Right ventricle myocardium superior (tissue), 1 donor: ENCODE results near the gene PAX4. TPM values are rescaled to one million over a fixed set of nuclear protein-coding genes. Genes with fewer than 3 reads are reported as not detected.

Experiments
- ATAC-seq: fragments of 200-7000 bp; cut with Tn5 transposase; one replicate; pipeline ENCODE4 v1.9.1; 2020; ENCODE audit warnings: mild to moderate bottlenecking; ENCODE audit not compliant: poor library complexity
- DNase-seq: peaks from one replicate; pipeline ENCODE4 v3.0.0-alpha.2; 2020
- intact Hi-C: fragments of 100-400 bp; cut with DNase I; formaldehyde crosslinking; loops from one replicate; pipeline ENCODE4 v1.11.2; 2022
- long read RNA-seq: library from polyadenylated mRNA; unstranded; transcript quantifications from one replicate; pipeline ENCODE4 v2.0.0, GENCODE V29; 2021
- total RNA-seq: library from RNA; stranded (reverse); fragmentation: NEBNext Ultra II Directional; extraction: Animal tissue kit (Norgen Biotek cat#: 25700); gene quantifications from one replicate; pipeline ENCODE4 v1.2.1, GENCODE V29; 2021
- donor health status: DM: no; HTN: yes; CAD: no; lungs with severe emphysema.

PAX4 gene, protein sequence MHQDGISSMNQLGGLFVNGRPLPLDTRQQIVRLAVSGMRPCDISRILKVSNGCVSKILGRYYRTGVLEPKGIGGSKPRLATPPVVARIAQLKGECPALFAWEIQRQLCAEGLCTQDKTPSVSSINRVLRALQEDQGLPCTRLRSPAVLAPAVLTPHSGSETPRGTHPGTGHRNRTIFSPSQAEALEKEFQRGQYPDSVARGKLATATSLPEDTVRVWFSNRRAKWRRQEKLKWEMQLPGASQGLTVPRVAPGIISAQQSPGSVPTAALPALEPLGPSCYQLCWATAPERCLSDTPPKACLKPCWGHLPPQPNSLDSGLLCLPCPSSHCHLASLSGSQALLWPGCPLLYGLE
- not detected for total RNA-seq
- long read RNA-seq: 0 reads

DNA sequence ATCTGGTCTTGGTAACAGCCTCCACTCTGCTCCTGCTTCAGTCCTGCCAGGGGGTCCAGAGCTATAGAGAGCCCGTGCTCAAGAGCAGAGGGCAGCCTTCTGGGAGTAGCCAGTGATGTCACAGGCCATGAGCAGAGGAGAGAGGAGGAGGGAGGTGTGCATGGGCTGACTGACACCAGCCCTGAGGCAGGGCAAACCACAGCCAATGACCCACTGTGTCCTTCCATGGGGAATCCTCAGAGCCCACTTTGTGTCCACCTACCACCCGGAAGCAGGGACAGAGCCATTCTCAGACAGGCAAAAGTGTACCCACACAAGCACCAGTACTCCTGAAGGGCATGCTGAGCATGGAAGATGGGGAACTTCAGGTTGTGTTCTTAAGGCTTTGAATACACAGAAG, at the start of gene PAX4:
PAX4 (minus strand) TSS at position 101 of the 400 bp plus-strand sequence. CDS start 2,214 bp downstream, outside the sequence.
- ATAC-seq (no peak), DNase-seq (no peak)
- intact Hi-C loops: no loop called here

DNA sequence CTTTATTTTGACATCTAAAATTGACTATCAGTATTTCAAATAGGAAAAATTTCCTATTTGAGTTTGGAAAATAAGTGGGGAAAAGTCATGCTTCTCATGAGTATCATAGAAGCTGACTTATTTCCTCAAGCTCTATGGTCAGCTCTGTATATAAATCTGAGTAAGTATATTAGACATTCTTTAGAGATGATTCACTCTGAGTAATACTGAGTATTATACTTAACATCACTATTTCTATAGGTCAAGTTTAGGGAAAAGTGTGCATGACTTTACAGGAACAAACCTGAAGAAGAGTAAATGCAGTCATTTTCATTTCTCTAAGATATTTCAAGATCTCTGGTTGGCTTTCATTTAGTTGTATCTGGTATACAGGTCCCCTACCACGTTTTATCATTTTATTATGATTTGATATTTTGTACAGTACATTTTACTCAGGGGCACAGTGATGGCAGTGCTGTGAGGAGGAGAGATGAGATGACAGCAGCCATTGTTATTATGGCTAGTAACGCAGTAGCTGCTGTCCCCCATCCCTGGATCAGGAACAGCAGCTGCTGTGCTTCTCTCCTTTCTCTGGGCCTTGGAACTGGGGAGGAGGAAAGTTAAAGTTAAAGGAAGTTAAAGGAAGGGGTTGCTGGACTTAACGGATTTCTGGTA, 49.2 kb upstream of the PAX4 start:
- ATAC-seq: no peak
- intact Hi-C loops: no loop called here
- DNase-seq: no peak

DNA sequence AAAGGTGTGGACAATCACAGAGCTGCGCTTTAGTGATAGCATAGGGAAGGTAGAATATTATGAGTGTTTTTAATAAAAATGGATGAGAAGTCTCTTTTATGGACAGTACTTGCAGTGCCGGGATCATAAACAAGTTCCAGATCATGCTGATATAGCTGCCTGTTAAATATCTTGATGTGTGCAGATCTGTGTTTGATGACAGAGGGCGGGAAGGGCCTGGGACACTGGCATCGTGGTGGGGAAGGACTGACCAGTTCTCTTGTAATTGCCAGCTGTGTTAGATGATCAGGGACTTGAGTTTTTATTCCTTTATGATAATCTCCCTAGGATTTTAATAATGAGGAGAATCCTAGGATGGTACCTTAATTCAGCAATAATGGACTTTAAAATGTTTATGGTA, 48.7 kb upstream of the PAX4 start:
- intact Hi-C loops: no loop called here
- ATAC-seq (no peak), DNase-seq (no peak)

GRCh38 chr7:127665922-127666321, 48.0 kb upstream of the PAX4 start:
- intact Hi-C loops: no loop called here
- DNase-seq (no peak), ATAC-seq (no peak)

- intact Hi-C loops: no loop called here
- DNase-seq (no peak), ATAC-seq (no peak)
These were observed 41.2 kb upstream of the PAX4 start for GRCh38 chr7:127658970-127659630.

DNA sequence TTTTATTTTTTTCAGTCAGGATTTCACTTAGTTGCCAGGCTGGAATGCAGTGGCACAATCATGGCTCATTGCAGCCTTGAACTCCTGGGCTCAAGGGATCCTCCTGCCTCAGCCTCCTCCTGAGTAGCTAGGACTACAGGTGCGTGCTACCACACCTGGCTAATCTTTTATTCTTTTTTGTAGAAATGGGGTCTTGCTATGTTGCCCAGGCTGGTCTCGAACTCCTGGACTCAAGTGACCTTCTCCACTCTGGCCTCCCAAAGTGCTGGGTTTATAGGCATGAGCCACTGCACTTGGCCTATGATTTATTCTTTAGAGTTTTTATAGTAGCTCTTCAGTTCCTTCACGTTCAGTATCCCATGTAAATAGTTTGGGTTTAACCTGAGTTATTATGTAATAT, 39.6 kb upstream of the PAX4 start:
- ATAC-seq: no peak
- intact Hi-C loops: no loop called here
- DNase-seq: no peak

- DNase-seq: no peak
- no peak for ATAC-seq
- intact Hi-C loops: no loop called here
These were observed 37.8 kb upstream of the PAX4 start for GRCh38 chr7:127655720-127656119.

- intact Hi-C loops: loop anchor here (5.0 kb wide), 1 partner anchor 67 kb away; the partner anchor contains the start of genes ARF5 and GCC1
- DNase-seq (no peak), ATAC-seq (no peak)
These were observed 36.8 kb upstream of the PAX4 start for GRCh38 chr7:127654404-127655394.

GRCh38 chr7:127653396-127653795, 35.5 kb upstream of the PAX4 start:
- DNase-seq (no peak), ATAC-seq (no peak)
- intact Hi-C loops: loop anchor here (5.0 kb wide), 1 partner anchor 66 kb away; the partner anchor contains the start of genes ARF5 and GCC1

DNA sequence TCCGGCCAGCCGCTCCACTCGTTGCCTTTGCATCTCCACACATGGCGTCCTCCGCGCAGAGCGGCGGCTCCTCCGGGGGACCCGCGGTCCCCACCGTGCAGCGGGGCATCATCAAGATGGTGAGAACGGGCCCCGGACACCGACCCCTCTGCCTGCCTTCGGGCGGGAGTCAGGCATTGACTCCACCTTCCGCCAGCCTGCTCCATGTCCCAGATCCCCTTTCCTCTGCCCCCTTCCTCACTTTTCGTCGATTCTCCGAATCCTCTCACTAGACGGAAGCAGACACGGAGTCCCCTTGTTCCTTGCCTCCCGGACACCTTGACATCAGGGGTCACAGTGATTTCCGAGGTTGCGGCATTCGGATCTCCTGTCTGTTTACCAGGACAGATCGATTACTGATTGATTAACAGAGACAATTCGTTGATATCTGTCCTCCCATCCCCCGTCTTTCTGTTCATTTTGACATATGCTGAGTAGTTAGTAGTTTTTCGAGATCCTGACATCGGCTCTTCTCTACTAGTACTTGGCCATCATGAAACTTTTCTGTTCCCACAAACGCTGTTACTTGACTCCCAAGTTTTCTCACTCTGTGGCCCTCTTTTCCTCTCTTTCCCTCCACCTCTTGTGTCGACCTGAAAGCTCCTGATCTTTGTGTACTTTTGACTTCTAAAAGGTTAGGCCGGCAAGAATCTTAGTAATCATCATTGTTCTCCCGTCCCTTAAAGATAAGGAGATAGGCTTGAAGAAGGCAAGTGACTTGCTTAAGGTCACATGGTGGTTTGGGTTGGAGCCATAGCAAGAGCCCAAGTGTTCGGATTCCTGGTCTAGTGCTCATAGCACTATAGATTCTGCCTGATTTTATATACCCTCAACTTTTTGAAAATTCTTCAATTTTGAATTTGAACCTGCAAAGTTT, 34.6 kb upstream of the PAX4 start:
- ATAC-seq: peak; percentile 21
- intact Hi-C loops: loop anchor here (5.0 kb wide), 1 partner anchor 65 kb away; the partner anchor contains the start of genes ARF5 and GCC1
- no peak for DNase-seq

DNA sequence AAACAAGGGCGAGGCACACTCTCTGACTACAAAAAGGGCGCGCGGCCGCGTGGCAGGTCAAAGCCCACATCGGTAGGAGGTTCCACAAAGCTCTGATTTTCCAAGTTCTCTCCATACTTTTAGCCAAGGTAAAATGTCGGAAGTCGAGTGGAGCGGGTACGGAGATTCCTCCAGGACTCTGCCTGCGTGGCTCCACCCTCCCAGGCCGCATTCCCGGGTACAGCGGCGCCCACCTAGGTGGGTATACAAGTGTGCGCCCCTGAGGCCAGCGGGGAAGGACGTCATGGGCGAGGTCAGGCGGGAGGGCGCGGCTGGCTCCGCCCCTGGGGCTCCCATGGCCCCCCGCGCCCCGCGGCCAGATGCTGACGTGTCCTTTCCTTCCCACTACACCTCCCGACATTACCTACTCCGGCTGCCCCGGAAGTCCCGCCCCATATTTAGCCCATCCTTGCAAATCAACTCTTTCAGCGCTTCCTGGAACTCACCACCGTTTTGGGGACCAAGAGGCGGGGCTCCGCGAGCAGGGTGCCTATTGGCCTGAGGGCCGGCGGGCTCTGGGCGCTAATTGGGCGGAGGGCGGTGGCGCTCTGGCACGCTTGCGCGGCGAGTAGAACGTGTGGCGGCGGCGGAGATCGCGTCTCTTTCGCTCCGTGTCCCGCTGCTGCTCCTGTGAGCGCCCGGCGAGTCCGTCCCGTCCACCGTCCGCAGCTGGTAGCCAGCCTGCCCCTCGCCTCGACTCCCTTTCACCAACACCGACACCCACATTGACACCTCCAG, 33.8 kb upstream of the PAX4 start, which contains the start of gene SND1:
SND1 (plus strand) TSS at position 639 of the 777 bp plus-strand sequence. CDS start 180 bp downstream, outside the sequence.
- ATAC-seq (peak; percentile 98), DNase-seq (peak; percentile 99)
- intact Hi-C loops: loop anchor here (5.0 kb wide), 1 partner anchor 64 kb away; the partner anchor contains the start of genes ARF5 and GCC1

GRCh38 chr7:127650847-127651555, 33.1 kb upstream of the PAX4 start:
- intact Hi-C loops: loop anchor here (5.0 kb wide), 1 partner anchor 64 kb away; the partner anchor contains the start of genes ARF5 and GCC1
- ATAC-seq (peak; percentile 18), DNase-seq (no peak)

- ATAC-seq: no peak
- no peak for DNase-seq
- intact Hi-C loops: no loop called here
These were observed 31.0 kb upstream of the PAX4 start for GRCh38 chr7:127648986-127649385.

GRCh38 chr7:127647636-127648035, 29.7 kb upstream of the PAX4 start:
- DNase-seq (no peak), ATAC-seq (no peak)
- intact Hi-C loops: no loop called here

DNA sequence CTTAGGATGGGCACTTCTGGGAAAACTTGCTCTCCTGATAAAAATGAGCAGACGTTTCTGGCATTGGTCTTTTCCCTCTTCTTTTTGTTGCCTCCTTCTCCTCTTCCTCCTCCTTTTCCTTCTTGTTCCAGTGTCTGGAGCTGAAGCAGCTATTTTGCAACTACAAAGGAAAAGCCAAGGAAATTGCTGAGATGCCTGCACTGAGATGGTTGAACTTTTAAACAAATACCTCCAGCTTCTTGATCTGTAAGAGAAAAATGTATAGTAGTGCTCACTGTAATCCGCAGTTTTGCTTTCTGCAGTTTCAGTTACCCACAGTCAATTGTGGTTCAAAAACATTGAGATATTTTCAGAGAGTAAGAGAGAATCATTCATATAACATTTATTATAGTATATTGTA, 26.5 kb upstream of the PAX4 start:
- intact Hi-C loops: no loop called here
- ATAC-seq: no peak
- DNase-seq: no peak

- ATAC-seq (no peak), DNase-seq (no peak)
- intact Hi-C loops: no loop called here
These were observed 20.3 kb upstream of the PAX4 start for GRCh38 chr7:127638197-127638596.
